ENCODE results near the gene CYP24A1.

DNA sequence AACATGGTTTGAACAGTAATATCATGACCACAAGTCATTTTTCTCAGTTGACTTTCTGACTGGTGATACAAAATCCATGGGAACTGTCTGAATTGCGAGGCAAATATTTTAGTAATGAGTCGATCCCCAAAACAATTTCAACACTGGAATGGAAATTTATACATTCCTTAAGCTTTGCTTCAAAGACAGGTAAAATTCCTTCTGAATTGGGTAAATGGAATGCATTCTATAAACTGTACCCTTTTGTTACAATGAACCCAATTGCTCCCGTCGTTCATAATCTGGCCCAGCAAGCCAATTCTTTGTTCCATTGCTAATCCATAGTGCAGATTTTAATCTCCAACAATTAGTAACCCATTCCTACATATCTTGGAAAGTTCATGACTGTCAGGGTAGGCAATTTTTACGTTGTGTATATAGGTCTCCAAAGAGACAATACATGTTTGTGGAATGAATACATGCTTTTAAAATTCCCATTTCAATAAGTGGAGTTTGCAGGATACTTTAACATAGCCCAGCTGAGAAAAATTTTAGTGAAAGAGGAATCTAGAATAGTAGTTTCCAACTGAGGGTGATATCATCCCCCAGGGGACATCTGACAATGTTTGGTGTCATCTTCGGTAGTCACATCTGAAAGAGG, 32.7 kb downstream of the CYP24A1 start:
- TF ChIP-seq POLR2A (IDR thresholded peaks at IDR 0.05), result no peak
- TF ChIP-seq, protein P1, sequence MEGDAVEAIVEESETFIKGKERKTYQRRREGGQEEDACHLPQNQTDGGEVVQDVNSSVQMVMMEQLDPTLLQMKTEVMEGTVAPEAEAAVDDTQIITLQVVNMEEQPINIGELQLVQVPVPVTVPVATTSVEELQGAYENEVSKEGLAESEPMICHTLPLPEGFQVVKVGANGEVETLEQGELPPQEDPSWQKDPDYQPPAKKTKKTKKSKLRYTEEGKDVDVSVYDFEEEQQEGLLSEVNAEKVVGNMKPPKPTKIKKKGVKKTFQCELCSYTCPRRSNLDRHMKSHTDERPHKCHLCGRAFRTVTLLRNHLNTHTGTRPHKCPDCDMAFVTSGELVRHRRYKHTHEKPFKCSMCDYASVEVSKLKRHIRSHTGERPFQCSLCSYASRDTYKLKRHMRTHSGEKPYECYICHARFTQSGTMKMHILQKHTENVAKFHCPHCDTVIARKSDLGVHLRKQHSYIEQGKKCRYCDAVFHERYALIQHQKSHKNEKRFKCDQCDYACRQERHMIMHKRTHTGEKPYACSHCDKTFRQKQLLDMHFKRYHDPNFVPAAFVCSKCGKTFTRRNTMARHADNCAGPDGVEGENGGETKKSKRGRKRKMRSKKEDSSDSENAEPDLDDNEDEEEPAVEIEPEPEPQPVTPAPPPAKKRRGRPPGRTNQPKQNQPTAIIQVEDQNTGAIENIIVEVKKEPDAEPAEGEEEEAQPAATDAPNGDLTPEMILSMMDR (IDR thresholded peaks at IDR 0.05), result no peak
